DOHH2 (cell line): Measurements from ENCODE around the gene OLFM2.

Experiments used
- H3F3A ChIP-seq: fragments of 200-600 bp; sonication (generic), shearing (Covaris generic); 2 replicates; pipeline ENCODE4 v1.6.0; 2016; ENCODE audit warnings: antibody characterized with exemption, mild to moderate bottlenecking; ENCODE audit not compliant: control insufficient read depth, insufficient read depth
- H3K27ac ChIP-seq: fragments of 200-600 bp; sonication (generic); 2 replicates; pipeline ENCODE4 v1.5.1; 2014; ENCODE audit warnings: low read depth, mild to moderate bottlenecking, low read length, moderate library complexity
- H3K27me3 ChIP-seq: fragments of 200-600 bp; sonication (generic); 2 replicates; pipeline ENCODE4 v1.6.1; 2014; ENCODE audit warnings: mild to moderate bottlenecking, low read length, mixed read lengths; ENCODE audit not compliant: control insufficient read depth
- H3K36me3 ChIP-seq: fragments of 200-600 bp; sonication (generic); 2 replicates; pipeline ENCODE4 v1.6.1; 2014; ENCODE audit warnings: mild to moderate bottlenecking, low read length, moderate library complexity, mixed read lengths; ENCODE audit not compliant: control insufficient read depth
- H3K4me1 ChIP-seq: fragments of 200-600 bp; sonication (generic); 2 replicates; pipeline ENCODE4 v1.6.1; 2014; ENCODE audit warnings: mild to moderate bottlenecking, low read length, mixed read lengths; ENCODE audit not compliant: control insufficient read depth
- H3K4me2 ChIP-seq: fragments of 200-600 bp; sonication (generic); 2 replicates; pipeline ENCODE4 v1.6.0; 2014; ENCODE audit warnings: mild to moderate bottlenecking, low read length, moderate library complexity
- H3K4me3 ChIP-seq: fragments of 200-600 bp; sonication (generic); 2 replicates; pipeline ENCODE4 v1.5.1; 2014; ENCODE audit warnings: mild to moderate bottlenecking, low read length, mixed read lengths
- H3K79me2 ChIP-seq: fragments of 200-600 bp; sonication (generic); 2 replicates; pipeline ENCODE4 v1.6.1; 2014; ENCODE audit warnings: mild to moderate bottlenecking, low read length, mixed read lengths; ENCODE audit not compliant: control insufficient read depth
- H3K9me2 ChIP-seq: fragments of 200-600 bp; sonication (generic); replicated peaks from 2 replicates; pipeline ENCODE4 v1.6.1; 2014; ENCODE audit warnings: mild to moderate bottlenecking, low read length, mixed read lengths; ENCODE audit not compliant: control insufficient read depth
- H3K9me3 ChIP-seq: fragments of 200-600 bp; sonication (generic); 2 replicates; pipeline ENCODE4 v1.6.1; 2014; ENCODE audit warnings: antibody characterized with exemption, low read length, mixed read lengths; ENCODE audit not compliant: control insufficient read depth, insufficient read depth
- H4K20me1 ChIP-seq: fragments of 200-600 bp; sonication (generic); 2 replicates; pipeline ENCODE4 v1.6.0; 2014; ENCODE audit warnings: low read depth, mild to moderate bottlenecking, antibody characterized with exemption, low read length, moderate library complexity; ENCODE audit not compliant: control insufficient read depth, insufficient read depth
- CTCF ChIP-seq: fragments of 200-600 bp; sonication (generic); IDR thresholded peaks from one replicate; pipeline ENCODE4 v1.5.1; 2014; ENCODE audit warnings: antibody characterized with exemption, mild to moderate bottlenecking, low read depth, low read length; ENCODE audit not compliant: poor library complexity, severe bottlenecking
- EZH2phosphoT487 ChIP-seq: fragments of 200-600 bp; sonication (generic); IDR thresholded peaks from 2 replicates; pipeline ENCODE4 v1.6.1; 2017; ENCODE audit warnings: borderline replicate concordance, mild to moderate bottlenecking, antibody characterized with exemption, low read length, moderate library complexity, mixed read lengths

OLFM2 gene

GRCh38 chr19:9834307-9834725, 102.0 kb downstream of the OLFM2 start:
- peak overlapping the region; percentile 58 for H3K4me2 ChIP-seq
- H3K79me2 ChIP-seq, result peaks cover 49% of the 10 kb centered on the region
- H3K27ac ChIP-seq, result no peak overlapping the region
- peaks cover 6% of the 10 kb centered on the region; the same call in 1 of the 2 replicates for H4K20me1 ChIP-seq
- peaks cover 18% of the 10 kb centered on the region for H3K4me1 ChIP-seq
- H3K4me3 ChIP-seq, result peak overlapping the region; percentile 98
- H3K9me3 ChIP-seq, result no peaks in the 10 kb centered on the region
- TF ChIP-seq EZH2phosphoT487 (no peak), CTCF (no peak)
- H3K9me2 ChIP-seq, result no peaks in the 10 kb centered on the region
- H3K36me3 ChIP-seq, result peaks cover 36% of the 10 kb centered on the region
- peaks cover 6% of the 10 kb centered on the region; the same call in 1 of the 2 replicates for H3F3A ChIP-seq
- no peaks in the 10 kb centered on the region for H3K27me3 ChIP-seq

GRCh38 chr19:9828551-9829063, 107.7 kb downstream of the OLFM2 start:
- Histone ChIP-seq H4K20me1 (peaks cover 7% of the 10 kb centered on the region), H3K27ac (no peak overlapping the region), H3K9me2 (no peaks in the 10 kb centered on the region), H3K4me1 (peaks cover 12% of the 10 kb centered on the region), H3K27me3 (no peaks in the 10 kb centered on the region), H3F3A (no peaks in the 10 kb centered on the region), H3K9me3 (no peaks in the 10 kb centered on the region), H3K36me3 (peaks cover 22% of the 10 kb centered on the region), H3K79me2 (peaks cover 52% of the 10 kb centered on the region), H3K4me2 (peak overlapping the region; percentile 97), H3K4me3 (peak overlapping the region; percentile 91)
- no peak for TF ChIP-seq EZH2phosphoT487
- no peak for TF ChIP-seq CTCF

- Histone ChIP-seq H3K27me3 (no peaks in the 10 kb centered on the region), H3K4me1 (peaks cover 12% of the 10 kb centered on the region), H3K4me2 (peak within 1 kb of the TSS; percentile 97), H3K4me3 (peak within 1 kb of the TSS; percentile 91), H3F3A (no peaks in the 10 kb centered on the region), H3K27ac (peak within 1 kb of the TSS; percentile 31), H3K36me3 (peaks cover 22% of the 10 kb centered on the region), H3K9me2 (no peaks in the 10 kb centered on the region), H4K20me1 (peaks cover 7% of the 10 kb centered on the region), H3K9me3 (no peaks in the 10 kb centered on the region), H3K79me2 (peaks cover 52% of the 10 kb centered on the region)
- TF ChIP-seq EZH2phosphoT487 (no peak), CTCF (no peak)
These were observed 108.8 kb downstream of the OLFM2 start, which contains the start of gene UBL5 for GRCh38 chr19:9827289-9828238. Gene UBL5 (plus strand): TSS chr19:9827918. CDS start chr19:9828338, 420 bp downstream.
